ENCODE data around the gene LGALS14.

GRCh38 chr19:39727070-39727800 is 23.0 kb downstream of the LGALS14 start:
- no peak for TF ChIP-seq CTCF (IDR thresholded peaks at IDR 0.05)
- no peak for TF ChIP-seq POLR2A (IDR thresholded peaks at IDR 0.05)
- TF ChIP-seq POLR2AphosphoS5 (IDR thresholded peaks at IDR 0.05) = no peak
